GM23338 (cell line): ENCODE data around the gene STAT5B.

Experiments
- CTCF ChIP-seq, 2 experiments: fragments of 200-600 bp in 1 of 2; sonication (generic) in 1 of 2; conservative IDR thresholded peaks; 2 replicates each; pipeline versions ENCODE4 v1.5.1 to v1.6.1; 2016 to 2017; ENCODE audit warnings: antibody characterized with exemption in 2 of 2, low read depth in 2 of 2, mild to moderate bottlenecking in 2 of 2, moderate library complexity in 1 of 2
- EZH2 ChIP-seq: fragments of 200-600 bp; sonication (generic); IDR thresholded peaks from one replicate; pipeline ENCODE4 v1.8.0; 2017; ENCODE audit warnings: antibody characterized with exemption, mild to moderate bottlenecking, low read depth; ENCODE audit not compliant: unreplicated experiment
- POLR2AphosphoS5 ChIP-seq: IDR thresholded peaks from 2 replicates; pipeline ENCODE4 v1.6.1; 2016; ENCODE audit warnings: antibody characterized with exemption, low read depth
- ZNF114 ChIP-seq: fragments of 250-450 bp; sonication (Bioruptor Pico); IDR thresholded peaks from 2 replicates; pipeline ENCODE4 v1.5.0; 2020; ENCODE audit warnings: mild to moderate bottlenecking, moderate library complexity
- ZNF331 ChIP-seq: fragments of 250-450 bp; sonication (Bioruptor Pico); IDR thresholded peaks from 2 replicates; pipeline ENCODE4 v1.5.0; 2020; ENCODE audit warnings: low read depth, mild to moderate bottlenecking, moderate library complexity
- TF ChIP-seq, protein P1 (sequence below): IDR thresholded peaks from 2 replicates; pipeline ENCODE4 v1.6.1; 2016; ENCODE audit warnings: antibody characterized with exemption
- TF ChIP-seq, protein P2 (sequence below): IDR thresholded peaks from one replicate; pipeline ENCODE4 v1.6.1; 2018; ENCODE audit warnings: antibody characterized with exemption; ENCODE audit not compliant: unreplicated experiment

DNA sequence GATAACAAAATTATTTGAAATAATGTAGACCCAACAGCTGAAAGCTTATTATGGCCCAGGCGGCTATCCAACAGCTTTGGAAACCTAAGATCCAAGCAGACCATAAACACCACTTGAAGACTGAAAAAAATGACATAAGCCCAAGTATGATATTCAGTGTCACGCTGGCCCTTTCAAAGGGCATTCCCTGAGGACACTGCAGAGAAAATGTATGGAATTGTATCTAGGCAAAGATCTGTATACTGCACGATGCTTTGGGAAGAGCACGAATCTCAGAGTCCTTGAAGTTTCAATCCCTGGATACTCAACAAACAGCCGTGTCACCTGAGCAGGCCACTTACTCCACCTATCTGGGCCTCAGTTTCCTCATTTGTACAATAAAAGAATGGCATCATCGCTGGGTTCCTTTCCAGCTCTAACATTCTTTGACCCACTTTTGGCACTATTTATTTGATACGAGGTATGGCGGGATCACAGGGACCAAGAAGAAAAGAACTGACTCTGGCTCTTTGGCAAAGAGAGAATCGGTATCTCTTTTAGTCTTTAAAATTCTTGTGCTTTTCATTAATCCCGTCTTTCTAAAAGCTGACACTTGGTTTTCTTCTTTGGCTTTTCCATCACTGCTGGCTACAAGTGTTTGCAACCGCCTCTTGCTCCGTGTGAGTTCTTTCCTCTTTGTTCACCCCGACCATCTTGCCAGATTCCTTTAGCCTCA is 1.2 kb downstream of the STAT5B start:
- no peak for TF ChIP-seq ZNF114 (CRISPR knock-in tag)
- TF ChIP-seq, protein P1, sequence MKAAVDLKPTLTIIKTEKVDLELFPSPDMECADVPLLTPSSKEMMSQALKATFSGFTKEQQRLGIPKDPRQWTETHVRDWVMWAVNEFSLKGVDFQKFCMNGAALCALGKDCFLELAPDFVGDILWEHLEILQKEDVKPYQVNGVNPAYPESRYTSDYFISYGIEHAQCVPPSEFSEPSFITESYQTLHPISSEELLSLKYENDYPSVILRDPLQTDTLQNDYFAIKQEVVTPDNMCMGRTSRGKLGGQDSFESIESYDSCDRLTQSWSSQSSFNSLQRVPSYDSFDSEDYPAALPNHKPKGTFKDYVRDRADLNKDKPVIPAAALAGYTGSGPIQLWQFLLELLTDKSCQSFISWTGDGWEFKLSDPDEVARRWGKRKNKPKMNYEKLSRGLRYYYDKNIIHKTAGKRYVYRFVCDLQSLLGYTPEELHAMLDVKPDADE: no peak
- TF ChIP-seq EZH2: no peak
- TF ChIP-seq, protein P2, sequence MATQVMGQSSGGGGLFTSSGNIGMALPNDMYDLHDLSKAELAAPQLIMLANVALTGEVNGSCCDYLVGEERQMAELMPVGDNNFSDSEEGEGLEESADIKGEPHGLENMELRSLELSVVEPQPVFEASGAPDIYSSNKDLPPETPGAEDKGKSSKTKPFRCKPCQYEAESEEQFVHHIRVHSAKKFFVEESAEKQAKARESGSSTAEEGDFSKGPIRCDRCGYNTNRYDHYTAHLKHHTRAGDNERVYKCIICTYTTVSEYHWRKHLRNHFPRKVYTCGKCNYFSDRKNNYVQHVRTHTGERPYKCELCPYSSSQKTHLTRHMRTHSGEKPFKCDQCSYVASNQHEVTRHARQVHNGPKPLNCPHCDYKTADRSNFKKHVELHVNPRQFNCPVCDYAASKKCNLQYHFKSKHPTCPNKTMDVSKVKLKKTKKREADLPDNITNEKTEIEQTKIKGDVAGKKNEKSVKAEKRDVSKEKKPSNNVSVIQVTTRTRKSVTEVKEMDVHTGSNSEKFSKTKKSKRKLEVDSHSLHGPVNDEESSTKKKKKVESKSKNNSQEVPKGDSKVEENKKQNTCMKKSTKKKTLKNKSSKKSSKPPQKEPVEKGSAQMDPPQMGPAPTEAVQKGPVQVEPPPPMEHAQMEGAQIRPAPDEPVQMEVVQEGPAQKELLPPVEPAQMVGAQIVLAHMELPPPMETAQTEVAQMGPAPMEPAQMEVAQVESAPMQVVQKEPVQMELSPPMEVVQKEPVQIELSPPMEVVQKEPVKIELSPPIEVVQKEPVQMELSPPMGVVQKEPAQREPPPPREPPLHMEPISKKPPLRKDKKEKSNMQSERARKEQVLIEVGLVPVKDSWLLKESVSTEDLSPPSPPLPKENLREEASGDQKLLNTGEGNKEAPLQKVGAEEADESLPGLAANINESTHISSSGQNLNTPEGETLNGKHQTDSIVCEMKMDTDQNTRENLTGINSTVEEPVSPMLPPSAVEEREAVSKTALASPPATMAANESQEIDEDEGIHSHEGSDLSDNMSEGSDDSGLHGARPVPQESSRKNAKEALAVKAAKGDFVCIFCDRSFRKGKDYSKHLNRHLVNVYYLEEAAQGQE: no peak
- no peak for TF ChIP-seq CTCF (conservative IDR thresholded peaks at IDR 0.05; ENCODE audit: low read depth in 2 of 2)
- no peak for TF ChIP-seq ZNF331
- TF ChIP-seq POLR2AphosphoS5: 0 out of 2 replicates have a peak, but pooled peaks have one; percentile 14
